Fibroblast of lung (primary cell): ENCODE data around the gene APOL3. TPM values are rescaled to one million over a fixed set of nuclear protein-coding genes. Genes with fewer than 3 reads are reported as not detected.
"Not testable (repeated sequence)": the region's sequence is repeated elsewhere in the genome, so short reads cannot be mapped to it uniquely, and the experiment has no call there.

Experiments used
- DNase-seq, 2 donors: peaks; one replicate each; pipeline versions ENCODE4 v3.0.0 to v3.0.0-alpha.2; 2010; ENCODE audit warnings: low read depth in 2 of 2
- H2AFZ ChIP-seq: 2 replicates; pipeline ENCODE4 v1.5.1; 2012; ENCODE audit warnings: low read length, control low read depth, inconsistent platforms
- H3K27ac ChIP-seq: 2 replicates; pipeline ENCODE4 v1.5.1; 2011; ENCODE audit warnings: low read length, control low read depth; ENCODE audit not compliant: insufficient read depth
- H3K27me3 ChIP-seq: 2 replicates; pipeline ENCODE4 v1.5.1; 2011; ENCODE audit warnings: mild to moderate bottlenecking, low read length; ENCODE audit not compliant: control insufficient read depth, insufficient read depth
- H3K36me3 ChIP-seq: 2 replicates; pipeline ENCODE4 v1.5.1; 2011; ENCODE audit warnings: low read length; ENCODE audit not compliant: control insufficient read depth, insufficient read depth
- H3K4me1 ChIP-seq: 2 replicates; pipeline ENCODE4 v1.5.1; 2011; ENCODE audit warnings: low read length; ENCODE audit not compliant: control insufficient read depth, insufficient read depth; ENCODE audit errors: extremely low read depth
- H3K4me2 ChIP-seq: 2 replicates; pipeline ENCODE4 v1.5.1; 2011; ENCODE audit warnings: low read length, control low read depth; ENCODE audit not compliant: insufficient read depth; ENCODE audit errors: extremely low read depth
- H3K4me3 ChIP-seq, 4 experiments: fragments of 200-600 bp in 1 of 4; sonication (generic) in 1 of 4; replicated peaks in 1 of 4; 2 replicates each; pipeline ENCODE4 v1.5.1; 2011 to 2016; ENCODE audit warnings: low read length in 4 of 4, low read depth in 3 of 4, mild to moderate bottlenecking in 3 of 4, control low read depth in 2 of 4, inconsistent platforms in 1 of 4, mixed read lengths in 1 of 4; ENCODE audit not compliant: insufficient read depth in 1 of 4; ENCODE audit errors: control extremely low read depth in 1 of 4
- H3K79me2 ChIP-seq: 2 replicates; pipeline ENCODE4 v1.5.1; 2012; ENCODE audit warnings: mild to moderate bottlenecking, low read length, inconsistent platforms; ENCODE audit not compliant: control insufficient read depth, insufficient read depth
- H3K9ac ChIP-seq: 2 replicates; pipeline ENCODE4 v1.5.1; 2011; ENCODE audit warnings: mild to moderate bottlenecking, low read length, control low read depth; ENCODE audit not compliant: insufficient read depth
- H3K9me3 ChIP-seq: 2 replicates; pipeline ENCODE4 v1.5.1; 2012; ENCODE audit warnings: low read depth, low read length; ENCODE audit not compliant: control insufficient read depth, insufficient read depth
- H4K20me1 ChIP-seq: 2 replicates; pipeline ENCODE4 v1.5.1; 2011; ENCODE audit warnings: low read length; ENCODE audit not compliant: control insufficient read depth, insufficient read depth; ENCODE audit errors: extremely low read depth
- CTCF ChIP-seq, 2 donors: IDR thresholded peaks in 1 of 2; conservative IDR thresholded peaks in 1 of 2; 1 replicate in 1 of 2; 2 replicates in 1 of 2; pipeline ENCODE4 v1.5.1; 2011 to 2012; ENCODE audit warnings: low read length in 2 of 2, control low read depth in 1 of 2, inconsistent platforms in 1 of 2, low read depth in 1 of 2, mild to moderate bottlenecking in 1 of 2
- EZH2 ChIP-seq: IDR thresholded peaks from 2 replicates; pipeline ENCODE4 v1.5.1; 2012; ENCODE audit warnings: low read length, control low read depth, mild to moderate bottlenecking; ENCODE audit errors: missing control alignments
- polyA plus RNA-seq, 2 donors: library from polyadenylated mRNA; depleted of rRNA in 1 of 2; stranded (reverse) in 1 of 2; unstranded in 1 of 2; fragments of >200 nt; gene quantifications; 2 replicates each; pipeline ENCODE4 v1.2.1, GENCODE V29; 2011 to 2012; ENCODE audit warnings: missing spikeins in 1 of 2
- total RNA-seq: library from RNA; depleted of rRNA; stranded (reverse); fragments of >200 nt; gene quantifications from 2 replicates; pipeline ENCODE4 v1.2.1, GENCODE V29; 2014

APOL3 gene
- total and polyA plus RNA-seq, 2 donors (not counting 1 experiment from before 2014, with no cell fraction given), result 22.5 to 42.3 TPM

- no peak for DNase-seq
- H3K79me2 ChIP-seq, result peaks cover 3% of the 10 kb centered on the region
- TF ChIP-seq EZH2 (no peak), CTCF (conservative IDR thresholded peaks at IDR 0.05 in 1 of 2, IDR thresholded peaks at IDR 0.05 in 1 of 2; ENCODE audit: low read depth in 1 of 2, low read length in 2 of 2) (no peak)
- no peak overlapping the region for H2AFZ ChIP-seq
- no peaks in the 10 kb centered on the region for H3K36me3 ChIP-seq
- H3K27me3 ChIP-seq, result no peaks in the 10 kb centered on the region
- no peaks in the 10 kb centered on the region for H3K9me3 ChIP-seq
- no peak overlapping the region for H3K27ac ChIP-seq
- H3K4me3 ChIP-seq, result no peak overlapping the region
- H4K20me1 ChIP-seq, result no peaks in the 10 kb centered on the region
- H3K9ac ChIP-seq, result no peak overlapping the region
- H3K4me2 ChIP-seq, result no peak overlapping the region
- H3K4me1 ChIP-seq, result peaks cover 16% of the 10 kb centered on the region
Observed at GRCh38 chr22:36154423-36154945, 6.1 kb downstream of the APOL3 start.

- no peak for DNase-seq
- H3K36me3 ChIP-seq, result no peaks in the 10 kb centered on the region
- H3K27me3 ChIP-seq, result no peaks in the 10 kb centered on the region
- H3K27ac ChIP-seq, result no peak overlapping the region
- no peak overlapping the region for H3K4me2 ChIP-seq
- peaks cover 14% of the 10 kb centered on the region for H3K4me1 ChIP-seq
- H3K4me3 ChIP-seq, result no peak overlapping the region
- H3K79me2 ChIP-seq, result peaks cover 3% of the 10 kb centered on the region
- no peak for TF ChIP-seq EZH2
- TF ChIP-seq CTCF (conservative IDR thresholded peaks at IDR 0.05 in 1 of 2, IDR thresholded peaks at IDR 0.05 in 1 of 2; ENCODE audit: low read depth in 1 of 2, low read length in 2 of 2), result no peak
- H4K20me1 ChIP-seq, result no peaks in the 10 kb centered on the region
- H3K9ac ChIP-seq, result no peak overlapping the region
- H3K9me3 ChIP-seq, result no peaks in the 10 kb centered on the region
- H2AFZ ChIP-seq, result no peak overlapping the region
Observed at GRCh38 chr22:36153501-36154422, 6.8 kb downstream of the APOL3 start.

- peaks cover 14% of the 10 kb centered on the region for H3K4me1 ChIP-seq
- H3K4me2 ChIP-seq, H3K9ac ChIP-seq, H3K4me3 ChIP-seq, H3K27me3 ChIP-seq, H3K36me3 ChIP-seq, H3K79me2 ChIP-seq, H4K20me1 ChIP-seq, H3K27ac ChIP-seq, DNase-seq, H2AFZ ChIP-seq, H3K9me3 ChIP-seq: not testable (repeated sequence)
Observed at GRCh38 chr22:36152821-36153220, 7.7 kb downstream of the APOL3 start.
